ENCODE data around the gene SHKBP1. TPM values are rescaled to one million over a fixed set of nuclear protein-coding genes. Genes with fewer than 3 reads are reported as not detected.
A peak's percentile ranks its signal among the peaks of the same experiment; 100 is the strongest.

The SHKBP1 gene
- total RNA-seq, 1 donor from 2014 or later = 20.6 TPM

DNA sequence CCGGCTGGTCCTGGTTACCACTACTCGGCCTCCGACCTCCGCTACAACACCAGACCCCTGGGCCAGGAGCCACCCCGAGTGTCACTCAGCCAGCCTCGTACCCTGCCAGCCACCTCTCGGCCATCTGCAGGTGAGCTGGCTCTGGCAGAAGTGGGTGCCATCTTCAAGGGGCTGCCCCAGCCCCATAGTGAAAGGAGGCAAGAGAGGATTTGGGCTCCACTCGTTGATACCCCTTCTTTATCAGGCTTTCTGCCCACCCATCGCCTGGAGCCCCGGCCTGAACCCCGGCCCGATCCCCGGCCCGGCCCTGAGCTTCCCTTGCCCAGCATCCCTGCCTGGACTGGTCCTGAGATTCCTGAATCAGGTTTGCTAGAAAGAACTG is 31.6 kb downstream of the SHKBP1 start:
- DNase-seq (ENCODE audit: missing footprints) (peak; percentile 68), ATAC-seq (no peak)
- intact Hi-C loops (cut with DNase I) = no loop called here

GRCh38 chr19:40608957-40609356 is 32.3 kb downstream of the SHKBP1 start:
- intact Hi-C loops (cut with DNase I) = no loop called here
- ATAC-seq (no peak), DNase-seq (ENCODE audit: missing footprints) (no peak)

DNA sequence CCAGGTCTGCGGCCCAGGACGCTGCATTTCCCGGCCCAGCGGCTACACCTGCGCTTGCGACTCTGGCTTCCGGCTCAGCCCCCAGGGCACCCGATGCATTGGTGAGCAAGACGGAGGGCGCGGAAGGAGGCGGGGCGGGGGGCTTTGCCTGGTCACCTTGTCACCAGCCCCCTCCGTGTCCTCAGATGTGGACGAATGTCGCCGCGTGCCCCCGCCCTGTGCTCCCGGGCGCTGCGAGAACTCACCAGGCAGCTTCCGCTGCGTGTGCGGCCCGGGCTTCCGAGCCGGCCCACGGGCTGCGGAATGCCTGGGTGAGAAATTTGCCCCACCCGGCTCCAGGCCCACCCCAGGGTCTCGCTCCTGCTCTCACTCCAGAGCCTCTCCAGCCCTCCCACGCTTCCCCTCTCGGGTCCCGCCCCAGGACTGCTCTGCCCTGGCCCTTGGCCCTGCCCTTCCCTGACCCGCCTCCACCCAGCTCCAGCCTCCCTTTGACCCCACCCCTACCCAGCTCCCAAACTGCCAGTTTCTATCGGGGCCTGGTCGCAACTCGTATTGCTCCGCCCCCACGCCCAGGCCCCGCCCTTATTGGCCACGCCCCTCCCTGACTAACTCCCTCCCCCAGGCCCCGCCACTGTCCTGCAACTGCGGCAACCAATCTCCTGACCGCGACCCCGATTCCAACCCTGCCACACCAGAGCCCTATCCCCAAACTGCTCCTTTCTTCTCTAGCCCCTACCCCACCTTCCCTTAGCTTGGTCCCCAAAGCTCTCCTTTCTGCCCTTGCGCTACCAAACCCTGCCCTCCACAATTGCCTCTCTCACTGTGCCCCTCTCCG is 33.1 kb downstream of the SHKBP1 start:
- intact Hi-C loops (cut with DNase I) = no loop called here
- peak; percentile 91 for DNase-seq (ENCODE audit: missing footprints)
- ATAC-seq = peak; percentile 59

DNA sequence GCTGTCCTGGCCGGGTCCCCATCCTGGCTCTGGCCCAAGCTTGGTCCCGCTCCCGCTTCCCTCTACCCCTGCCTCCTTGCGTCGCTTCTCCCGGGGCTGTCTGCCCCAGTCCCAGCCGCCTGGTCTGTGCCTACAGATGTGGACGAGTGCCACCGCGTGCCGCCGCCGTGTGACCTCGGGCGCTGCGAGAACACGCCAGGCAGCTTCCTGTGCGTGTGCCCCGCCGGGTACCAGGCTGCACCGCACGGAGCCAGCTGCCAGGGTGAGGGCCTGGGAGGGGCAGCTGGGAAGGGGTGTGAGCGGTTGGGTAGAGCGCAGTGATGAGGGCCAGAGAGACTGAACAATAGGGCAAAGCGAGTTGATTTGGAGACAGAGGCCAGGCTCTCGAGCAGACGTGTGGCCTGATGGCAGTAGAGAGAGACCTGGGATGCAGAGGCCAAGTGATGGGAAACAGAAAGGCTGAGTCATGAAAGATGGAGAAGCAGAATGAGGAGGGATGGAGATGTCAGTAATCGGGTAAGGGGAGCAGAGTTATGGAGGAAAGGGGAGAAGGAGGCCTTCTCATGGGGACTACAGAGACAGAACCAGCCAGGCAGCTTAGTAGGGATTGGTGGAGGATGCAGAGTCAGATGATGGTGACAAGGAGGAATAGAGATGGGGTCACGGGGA is 33.9 kb downstream of the SHKBP1 start:
- ATAC-seq = peak; percentile 15
- DNase-seq (ENCODE audit: missing footprints) = peak; percentile 84
- intact Hi-C loops (cut with DNase I) = no loop called here

GRCh38 chr19:40611096-40611495 is 34.4 kb downstream of the SHKBP1 start:
- no peak for ATAC-seq
- DNase-seq (ENCODE audit: missing footprints) = peak; percentile 63
- intact Hi-C loops (cut with DNase I) = no loop called here

DNA sequence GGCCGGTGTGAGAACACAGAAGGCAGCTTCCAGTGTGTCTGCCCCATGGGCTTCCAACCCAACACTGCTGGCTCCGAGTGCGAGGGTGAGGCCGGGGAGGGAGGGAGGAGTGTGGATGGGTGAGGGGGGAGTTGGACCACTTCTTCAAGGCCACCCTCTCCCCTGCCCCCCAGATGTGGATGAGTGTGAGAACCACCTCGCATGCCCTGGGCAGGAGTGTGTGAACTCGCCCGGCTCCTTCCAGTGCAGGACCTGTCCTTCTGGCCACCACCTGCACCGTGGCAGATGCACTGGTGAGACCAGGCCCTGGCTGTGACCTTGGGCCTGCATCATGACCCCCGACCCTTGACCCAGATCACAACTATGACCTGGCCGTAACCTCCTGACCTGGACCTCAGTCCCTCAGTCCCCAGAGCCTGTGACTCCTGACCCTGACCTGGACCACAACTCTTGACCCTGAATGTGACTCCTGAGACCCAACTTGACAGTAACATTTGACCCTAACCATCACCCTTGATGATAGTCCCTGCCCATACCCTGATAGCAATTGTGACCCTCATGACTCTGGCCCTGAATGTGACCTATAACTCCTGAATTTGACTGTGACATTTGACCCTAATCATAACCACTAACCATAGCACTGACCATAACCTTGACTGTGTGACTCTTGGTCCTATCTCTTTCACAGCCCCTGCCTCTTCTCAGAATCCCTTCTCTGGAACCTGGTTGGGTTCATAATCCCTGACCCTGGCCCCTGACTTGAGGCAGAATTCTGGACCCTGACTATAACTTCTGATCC is 35.4 kb downstream of the SHKBP1 start:
- ATAC-seq (no peak), DNase-seq (ENCODE audit: missing footprints) (peak; percentile 58)
- intact Hi-C loops (cut with DNase I) = no loop called here

DNA sequence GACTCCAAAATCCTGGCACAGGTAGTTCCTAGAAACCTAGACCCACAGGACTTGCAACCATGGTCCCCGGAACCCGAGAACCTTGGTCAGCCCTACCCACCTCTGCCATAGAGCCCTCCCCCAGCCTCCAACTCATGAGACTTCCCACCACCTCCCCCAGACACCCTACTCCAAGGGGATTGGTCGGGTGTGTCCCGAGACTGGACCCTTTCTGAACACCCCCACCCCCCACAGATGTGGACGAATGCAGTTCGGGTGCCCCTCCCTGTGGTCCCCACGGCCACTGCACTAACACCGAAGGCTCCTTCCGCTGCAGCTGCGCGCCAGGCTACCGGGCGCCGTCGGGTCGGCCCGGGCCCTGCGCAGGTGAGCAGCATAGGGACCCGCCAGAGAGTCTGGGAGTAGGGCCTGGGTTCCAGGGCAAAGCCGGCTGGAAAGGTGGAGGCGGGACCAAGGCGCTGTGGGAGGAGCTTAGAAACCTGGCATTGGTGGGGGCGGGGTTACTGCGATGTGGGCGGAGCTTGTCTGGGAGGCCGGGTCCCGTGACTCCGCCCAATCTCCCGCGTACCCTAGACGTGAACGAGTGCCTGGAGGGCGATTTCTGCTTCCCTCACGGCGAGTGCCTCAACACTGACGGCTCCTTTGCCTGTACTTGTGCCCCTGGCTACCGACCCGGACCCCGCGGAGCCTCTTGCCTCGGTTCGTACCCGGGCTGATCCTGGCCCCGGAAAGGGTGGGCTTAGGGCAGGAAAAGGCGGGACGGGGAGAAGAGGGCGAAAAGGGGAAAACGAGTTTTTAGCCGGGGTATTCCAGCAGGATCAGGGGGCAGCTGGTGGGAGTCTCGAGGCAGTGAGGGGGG is 36.4 kb downstream of the SHKBP1 start:
- intact Hi-C loops (cut with DNase I) = no loop called here
- DNase-seq (ENCODE audit: missing footprints) (peak; percentile 81), ATAC-seq (no peak)

- intact Hi-C loops (cut with DNase I) = no loop called here
- DNase-seq (ENCODE audit: missing footprints) (peak; percentile 90), ATAC-seq (peak; percentile 64)
Observed at GRCh38 chr19:40613690-40614621, 37.3 kb downstream of the SHKBP1 start.

GRCh38 chr19:40614622-40615411 is 38.1 kb downstream of the SHKBP1 start:
- ATAC-seq (peak; percentile 68), DNase-seq (ENCODE audit: missing footprints) (peak; percentile 86)
- intact Hi-C loops (cut with DNase I) = no loop called here

GRCh38 chr19:40616178-40616577 is 39.5 kb downstream of the SHKBP1 start:
- DNase-seq (ENCODE audit: missing footprints) (peak; percentile 23), ATAC-seq (no peak)
- intact Hi-C loops (cut with DNase I) = no loop called here

DNA sequence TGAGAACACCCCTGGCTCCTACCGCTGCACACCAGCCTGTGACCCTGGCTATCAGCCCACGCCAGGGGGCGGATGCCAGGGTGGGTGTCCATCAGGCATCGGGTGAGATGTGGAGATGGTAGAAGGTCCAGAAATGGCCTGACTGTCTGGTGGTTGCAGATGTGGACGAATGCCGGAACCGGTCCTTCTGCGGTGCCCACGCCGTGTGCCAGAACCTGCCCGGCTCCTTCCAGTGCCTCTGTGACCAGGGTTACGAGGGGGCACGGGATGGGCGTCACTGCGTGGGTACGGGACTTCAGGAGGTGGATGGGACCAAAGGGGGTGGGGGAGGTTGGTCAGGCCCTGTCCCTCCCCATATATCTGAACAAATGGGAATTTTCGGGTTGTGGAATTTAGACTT is 40.3 kb downstream of the SHKBP1 start:
- intact Hi-C loops (cut with DNase I) = no loop called here
- DNase-seq (ENCODE audit: missing footprints) = peak; percentile 22
- no peak for ATAC-seq

DNA sequence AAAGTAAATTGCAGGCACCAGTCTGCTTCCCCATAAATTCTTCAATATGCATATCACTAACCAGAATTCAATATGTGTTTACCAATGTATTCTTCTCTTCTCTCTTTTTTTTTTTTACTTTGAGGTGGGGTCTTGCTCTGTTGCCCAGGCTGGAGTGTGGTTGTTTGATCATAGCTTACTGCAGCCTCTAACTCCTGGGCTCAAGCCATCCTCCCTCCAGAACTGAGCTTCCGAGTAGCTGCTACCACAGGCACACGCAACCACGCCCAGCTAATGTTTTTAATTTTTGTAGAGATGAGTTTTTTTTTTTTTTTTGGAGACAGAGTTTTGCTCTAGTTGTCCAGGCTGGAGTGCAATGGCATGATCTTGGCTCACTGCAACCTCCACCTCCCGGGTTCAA is 41.3 kb downstream of the SHKBP1 start:
- intact Hi-C loops (cut with DNase I) = no loop called here
- DNase-seq (ENCODE audit: missing footprints) = no peak

DNA sequence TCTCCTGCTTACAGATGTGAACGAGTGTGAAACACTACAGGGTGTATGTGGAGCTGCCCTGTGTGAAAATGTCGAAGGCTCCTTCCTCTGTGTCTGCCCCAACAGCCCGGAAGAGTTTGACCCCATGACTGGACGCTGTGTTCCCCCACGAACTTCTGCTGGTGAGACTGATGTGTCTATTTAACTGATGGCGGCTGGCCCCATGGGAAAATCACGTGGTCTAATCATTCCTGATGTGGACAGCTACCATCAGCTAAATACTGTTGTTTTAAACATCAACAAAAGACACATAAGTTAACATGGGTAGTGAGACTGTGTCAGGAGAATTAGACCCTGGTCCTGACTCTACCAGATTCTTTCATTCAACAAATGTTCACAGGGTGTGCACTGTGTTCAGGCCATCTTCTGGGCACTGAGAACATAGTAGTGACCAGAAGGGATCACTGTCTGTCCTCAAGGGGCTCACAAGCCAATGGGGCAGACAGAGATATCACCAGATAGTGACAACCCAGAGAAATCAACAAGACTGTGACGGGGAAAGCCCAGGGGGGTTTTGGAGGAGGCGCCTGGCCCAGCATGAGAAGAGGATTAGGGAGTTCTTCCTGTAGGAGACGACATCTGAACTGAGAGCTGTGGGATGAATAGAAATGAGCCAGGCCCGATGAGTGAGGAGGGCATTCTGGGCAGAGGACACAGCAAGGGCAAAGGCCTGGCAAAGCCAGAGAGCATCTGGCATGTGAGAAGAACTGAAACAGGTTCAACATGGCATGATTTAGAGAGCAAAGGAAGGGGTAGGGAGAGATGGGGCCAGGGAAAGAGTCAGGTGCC is 42.9 kb downstream of the SHKBP1 start:
- peak; percentile 39 for DNase-seq (ENCODE audit: missing footprints)
- intact Hi-C loops (cut with DNase I) = no loop called here
- peak; percentile 66 for ATAC-seq

More for the DNA sequence above, 41.3 kb downstream of the SHKBP1 start:
- ATAC-seq = no peak

DNA sequence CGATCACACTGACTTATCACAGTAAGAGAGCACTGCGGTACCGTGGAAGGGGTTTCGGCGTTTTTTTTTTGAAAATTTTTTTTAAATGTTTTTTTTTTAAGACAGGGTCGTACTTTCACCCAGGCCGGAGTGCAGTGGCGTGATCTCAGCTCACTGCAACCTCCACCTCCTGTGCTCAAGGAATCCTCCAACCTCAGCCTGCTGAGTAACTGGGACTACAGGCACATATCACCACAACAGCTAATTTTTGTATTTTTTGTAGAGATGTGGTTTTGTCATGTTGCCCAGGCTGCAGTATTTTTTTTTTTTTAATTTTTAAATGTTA is 43.5 kb downstream of the SHKBP1 start:
- ATAC-seq (no peak), DNase-seq (ENCODE audit: missing footprints) (no peak)
- intact Hi-C loops (cut with DNase I) = no loop called here

- intact Hi-C loops (cut with DNase I) = no loop called here
- ATAC-seq = no peak
- no peak for DNase-seq (ENCODE audit: missing footprints)
Observed at GRCh38 chr19:40621283-40621682, 44.6 kb downstream of the SHKBP1 start.
